T-helper 22 cell (primary cell): ENCODE results near the gene CLEC10A.
A peak's percentile ranks its signal among the peaks of the same experiment; 100 is the strongest.
"Not testable (repeated sequence)": the region's sequence is repeated elsewhere in the genome, so short reads cannot be mapped to it uniquely, and the experiment has no call there.

Experiments used
- DNase-seq: peaks from one replicate; pipeline ENCODE4 v3.0.0-alpha.2; 2020; ENCODE audit warnings: low read depth

Gene CLEC10A

GRCh38 chr17:7072406-7072805, 7.6 kb downstream of the CLEC10A start:
- DNase-seq = no peak

GRCh38 chr17:7070712-7071111, 9.3 kb downstream of the CLEC10A start:
- no peak for DNase-seq

GRCh38 chr17:7068268-7068667, 11.8 kb downstream of the CLEC10A start:
- DNase-seq = no peak

GRCh38 chr17:7067198-7067597, 12.9 kb downstream of the CLEC10A start:
- DNase-seq = no peak

- no peak for DNase-seq
Observed at GRCh38 chr17:7064261-7064660, 15.8 kb downstream of the CLEC10A start.

GRCh38 chr17:7063518-7064094, 16.4 kb downstream of the CLEC10A start:
- DNase-seq = no peak

- DNase-seq = no peak
Observed at GRCh38 chr17:7060165-7060891, 19.7 kb downstream of the CLEC10A start.

GRCh38 chr17:7058831-7059447, 21.1 kb downstream of the CLEC10A start:
- DNase-seq = no peak

- DNase-seq = no peak
Observed at GRCh38 chr17:7056386-7056785, 23.7 kb downstream of the CLEC10A start.

- DNase-seq = not testable (repeated sequence)
Observed at GRCh38 chr17:7050583-7050982, 29.5 kb downstream of the CLEC10A start.

- no peak for DNase-seq
Observed at GRCh38 chr17:7048968-7049367, 31.1 kb downstream of the CLEC10A start.

- DNase-seq = no peak
Observed at GRCh38 chr17:7047566-7047965, 32.5 kb downstream of the CLEC10A start.

GRCh38 chr17:7046725-7047397, 33.2 kb downstream of the CLEC10A start:
- DNase-seq = peak; percentile 84

GRCh38 chr17:7046127-7046724, 33.8 kb downstream of the CLEC10A start:
- DNase-seq = no peak

GRCh38 chr17:7045492-7046126, 34.4 kb downstream of the CLEC10A start:
- DNase-seq = no peak

GRCh38 chr17:7043497-7044198, 36.4 kb downstream of the CLEC10A start, which contains the start of gene SLC16A11:
SLC16A11 (minus strand) TSS chr17:7044092; CDS start chr17:7043513, 579 bp downstream.
- DNase-seq = no peak

- no peak for DNase-seq
Observed at GRCh38 chr17:7043182-7043496, 36.9 kb downstream of the CLEC10A start.

- DNase-seq = no peak
Observed at GRCh38 chr17:7042501-7043181, 37.4 kb downstream of the CLEC10A start.

- no peak for DNase-seq
Observed at GRCh38 chr17:7041607-7042500, 38.2 kb downstream of the CLEC10A start.

- no peak for DNase-seq
Observed at GRCh38 chr17:7039832-7040231, 40.2 kb downstream of the CLEC10A start.
